Stimulated activated CD4-positive, alpha-beta T cell treated with anti-CD3 and anti-CD28 coated beads, Interleukin-1b, Interleukin-23, amount 100 ng/mL, for 48 hours (primary cell): ENCODE measurements around the gene TLE3.
"Not testable (repeated sequence)": the region's sequence is repeated elsewhere in the genome, so short reads cannot be mapped to it uniquely, and the experiment has no call there.

ENCODE experiments used
- DNase-seq: peaks from one replicate; pipeline ENCODE4 v3.0.0-alpha.2; 2020

The TLE3 gene

DNA sequence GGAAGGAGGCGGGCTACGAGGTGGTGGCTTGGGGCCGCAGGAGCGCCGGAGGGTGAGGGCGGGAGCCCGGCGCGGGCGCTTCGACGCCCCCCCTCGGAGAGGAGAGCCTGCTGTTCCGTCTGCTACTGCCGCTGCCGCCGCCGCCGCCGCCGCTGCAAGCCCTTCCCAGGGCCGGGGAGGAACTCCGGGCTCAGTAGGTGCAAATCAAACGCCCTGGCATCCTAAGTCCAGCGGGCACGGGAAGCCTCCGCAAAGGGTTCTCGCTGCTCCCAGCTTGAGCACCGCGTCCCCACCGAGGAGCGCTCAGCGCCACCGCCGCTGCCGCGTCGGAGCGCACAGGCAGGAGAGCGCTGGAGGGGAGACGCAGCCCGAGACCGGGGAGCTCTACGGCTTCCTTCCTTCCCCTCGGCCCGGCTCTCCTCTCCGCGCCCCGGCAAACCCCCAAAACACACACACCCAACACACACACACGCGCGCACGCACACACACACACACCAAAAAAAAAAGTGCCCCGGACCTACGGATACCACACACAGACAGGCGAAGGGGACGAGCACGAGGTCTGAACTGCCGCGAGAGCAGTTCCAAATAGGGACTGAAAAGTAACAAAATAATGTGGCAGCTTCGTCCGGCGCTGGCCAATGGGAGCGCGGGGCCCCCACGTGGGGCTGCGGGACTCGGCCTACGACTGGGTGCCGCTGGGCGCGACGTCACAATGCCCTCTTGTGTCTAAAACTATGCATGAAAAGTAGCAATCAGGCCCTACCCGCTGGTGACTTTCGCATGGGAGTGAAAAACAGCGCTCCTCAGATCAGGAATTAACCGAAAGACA is at the start of gene TLE3:
Gene TLE3 (minus strand): TSS at position 597 of the 832 bp plus-strand sequence. CDS start 1,119 bp downstream, outside the sequence.
- DNase-seq, result peak; percentile 98

DNA sequence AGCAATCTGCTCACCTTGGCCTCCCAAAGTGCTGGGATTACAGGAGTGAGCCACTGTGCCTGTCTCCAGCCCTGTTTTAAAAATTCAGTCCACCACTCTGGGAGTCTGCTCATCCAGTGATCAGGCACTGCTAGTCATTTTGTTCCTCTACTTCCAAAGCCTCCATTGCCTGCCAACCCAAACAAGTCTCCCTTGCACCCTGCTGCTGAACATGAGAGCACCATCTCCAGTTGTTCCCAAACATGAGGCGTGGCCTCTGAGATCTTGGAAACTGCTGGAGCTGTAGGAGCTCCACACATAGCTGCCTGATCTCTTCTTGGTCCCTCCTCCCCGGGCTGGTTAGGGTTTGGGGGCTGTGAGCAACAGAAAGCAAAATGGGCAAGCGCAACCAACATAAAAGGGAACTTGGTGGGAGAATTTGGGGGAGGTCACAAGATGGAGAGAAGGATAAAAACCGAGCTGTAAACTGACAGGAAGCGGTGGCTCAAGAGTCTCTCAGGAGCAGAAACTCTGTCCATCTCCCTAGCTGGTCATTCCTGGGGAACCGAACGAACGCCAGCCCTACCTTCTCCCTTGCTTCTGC is 49.6 kb upstream of the TLE3 start:
- DNase-seq, result no peak

DNA sequence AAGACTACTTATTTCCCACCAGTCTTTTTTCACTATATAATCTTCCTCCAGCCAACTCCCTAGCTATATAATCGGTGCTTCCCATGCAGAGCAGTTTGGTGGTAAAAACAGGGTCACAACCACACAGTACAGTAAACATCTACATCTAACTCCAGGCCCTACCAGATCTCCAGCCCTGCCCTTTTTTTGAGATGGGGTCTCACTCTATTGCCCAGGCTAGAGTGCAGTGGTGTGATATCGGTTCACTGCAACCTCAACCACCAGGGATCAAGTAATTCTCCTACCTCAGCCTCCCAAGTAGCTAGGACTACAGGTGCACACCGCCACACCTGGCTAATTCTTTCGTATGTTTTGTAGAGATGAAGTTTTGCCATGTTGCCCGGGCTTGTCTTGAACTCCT is 49.1 kb upstream of the TLE3 start:
- DNase-seq, result no peak

DNA sequence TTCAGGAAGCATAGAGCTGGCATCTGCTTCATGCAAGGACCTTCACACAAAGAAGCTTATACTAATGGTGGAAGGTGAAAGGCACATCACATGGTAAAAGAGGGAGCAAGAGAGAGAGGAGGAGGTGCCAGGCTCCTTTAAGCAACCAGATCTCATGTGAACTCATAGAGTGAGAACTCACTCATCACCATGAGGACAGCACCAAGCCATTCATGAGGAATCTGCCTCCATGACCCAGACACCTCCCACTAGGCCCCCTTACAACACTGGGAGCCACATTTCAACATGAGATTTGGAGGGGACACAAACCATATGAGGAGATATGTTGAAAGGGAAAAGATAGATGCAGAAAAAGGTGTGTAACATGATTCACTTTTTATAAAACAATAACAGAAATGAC is 48.4 kb upstream of the TLE3 start:
- DNase-seq, result no peak

DNA sequence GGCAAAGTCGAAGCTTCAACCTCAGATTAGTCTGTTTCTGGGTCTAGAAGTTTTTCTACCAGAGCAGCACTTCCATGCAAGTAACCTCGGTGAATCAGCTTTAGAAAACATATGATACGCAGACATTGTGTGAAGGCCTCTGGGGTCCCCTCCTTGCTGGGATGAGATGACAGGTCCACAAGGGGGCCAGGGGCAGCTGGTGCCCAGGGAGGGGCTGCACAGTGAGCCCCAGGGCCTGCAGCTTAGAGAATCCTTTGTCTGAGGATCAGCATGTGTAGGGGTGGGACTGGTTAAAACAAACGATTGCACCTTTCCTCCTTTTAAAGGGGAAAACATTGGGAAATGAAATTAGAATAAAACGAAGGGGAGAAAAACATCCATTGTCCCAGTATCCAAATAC is 47.5 kb upstream of the TLE3 start:
- no peak for DNase-seq

DNA sequence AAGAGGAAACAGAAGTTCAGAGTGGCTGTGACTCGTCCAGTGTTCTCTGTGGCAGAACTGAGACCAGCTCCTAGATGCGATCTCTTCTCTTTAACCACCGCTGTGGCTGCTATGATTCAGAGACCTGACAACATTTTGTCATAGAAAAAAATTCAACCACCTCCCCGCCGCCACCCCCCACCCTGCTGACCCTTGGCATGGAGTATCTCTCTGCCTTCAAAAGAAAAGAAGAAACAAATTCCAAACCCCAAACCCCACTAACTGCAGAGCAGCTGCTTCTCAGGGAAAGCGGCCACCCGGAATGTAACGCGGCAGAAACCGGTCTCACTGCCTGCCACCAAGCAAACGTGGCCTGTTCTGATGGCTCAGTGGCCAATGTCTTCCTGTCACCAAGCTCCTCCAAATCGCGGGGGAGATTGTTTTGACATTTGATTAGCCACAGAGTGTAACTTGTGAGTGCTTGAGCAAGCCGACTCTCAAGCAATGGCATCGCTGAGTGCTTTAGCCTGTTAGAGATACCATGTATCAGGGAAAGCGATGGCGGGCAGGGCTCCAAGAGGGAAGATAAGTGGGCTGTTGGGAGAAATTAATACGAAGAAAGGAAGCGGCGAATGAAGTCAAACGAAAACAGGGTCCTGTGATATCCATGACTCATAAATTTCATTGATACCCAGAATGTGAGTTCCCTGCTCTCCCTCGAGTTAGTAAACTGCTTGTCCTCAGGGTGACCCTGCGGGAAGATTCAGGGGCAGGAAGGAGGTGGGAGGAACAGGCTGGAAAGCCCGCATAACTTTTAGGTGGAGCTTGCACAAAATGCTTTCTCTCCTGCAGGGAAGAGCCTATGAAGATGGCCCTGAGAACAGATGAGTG is 44.8 kb upstream of the TLE3 start:
- peak; percentile 66 for DNase-seq

DNA sequence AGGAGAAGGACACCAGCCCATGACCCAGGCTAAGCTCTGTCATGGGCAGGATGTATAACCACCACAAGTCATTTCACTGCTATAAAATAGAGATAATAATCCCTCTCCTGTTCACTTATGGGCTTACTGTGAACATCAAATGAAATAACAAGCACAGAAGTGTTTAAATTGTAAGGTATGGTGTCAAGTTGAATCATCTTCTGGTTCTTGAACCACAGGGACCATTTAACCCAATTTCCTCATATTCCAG is 44.3 kb upstream of the TLE3 start:
- no peak for DNase-seq

DNA sequence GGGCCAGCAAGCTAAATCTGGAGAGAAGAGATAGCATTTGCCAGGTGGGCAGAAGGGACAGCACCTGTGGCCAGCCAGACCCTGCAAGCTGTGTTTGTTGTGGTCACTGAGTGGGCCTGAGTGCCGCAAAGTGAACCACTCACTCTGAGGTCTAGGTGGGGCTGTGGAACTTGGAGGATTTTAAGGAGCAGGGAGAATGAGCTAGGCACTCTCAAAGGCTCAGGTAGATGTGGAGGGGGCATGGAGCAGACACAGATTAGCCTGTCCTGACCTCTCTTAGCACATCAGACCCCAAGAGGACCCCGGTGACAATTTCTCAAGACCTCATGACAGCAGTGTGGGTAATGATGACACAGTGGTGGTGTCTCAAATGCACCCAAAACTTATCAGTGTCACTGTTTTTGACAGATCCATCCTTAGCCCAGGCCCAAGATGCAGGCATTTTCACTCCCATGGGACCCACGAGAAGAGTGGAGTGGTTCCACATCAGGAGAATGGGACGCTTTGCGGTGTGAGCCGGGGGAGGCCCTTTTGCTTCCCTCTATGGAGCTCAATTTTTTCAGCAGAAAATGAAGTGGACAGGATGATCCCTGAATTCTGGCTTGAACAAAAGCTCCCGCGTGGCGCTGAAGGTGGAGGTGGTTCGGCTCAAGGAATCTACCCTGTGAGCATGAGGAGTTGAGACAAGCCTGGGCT is 43.8 kb upstream of the TLE3 start:
- no peak for DNase-seq

DNA sequence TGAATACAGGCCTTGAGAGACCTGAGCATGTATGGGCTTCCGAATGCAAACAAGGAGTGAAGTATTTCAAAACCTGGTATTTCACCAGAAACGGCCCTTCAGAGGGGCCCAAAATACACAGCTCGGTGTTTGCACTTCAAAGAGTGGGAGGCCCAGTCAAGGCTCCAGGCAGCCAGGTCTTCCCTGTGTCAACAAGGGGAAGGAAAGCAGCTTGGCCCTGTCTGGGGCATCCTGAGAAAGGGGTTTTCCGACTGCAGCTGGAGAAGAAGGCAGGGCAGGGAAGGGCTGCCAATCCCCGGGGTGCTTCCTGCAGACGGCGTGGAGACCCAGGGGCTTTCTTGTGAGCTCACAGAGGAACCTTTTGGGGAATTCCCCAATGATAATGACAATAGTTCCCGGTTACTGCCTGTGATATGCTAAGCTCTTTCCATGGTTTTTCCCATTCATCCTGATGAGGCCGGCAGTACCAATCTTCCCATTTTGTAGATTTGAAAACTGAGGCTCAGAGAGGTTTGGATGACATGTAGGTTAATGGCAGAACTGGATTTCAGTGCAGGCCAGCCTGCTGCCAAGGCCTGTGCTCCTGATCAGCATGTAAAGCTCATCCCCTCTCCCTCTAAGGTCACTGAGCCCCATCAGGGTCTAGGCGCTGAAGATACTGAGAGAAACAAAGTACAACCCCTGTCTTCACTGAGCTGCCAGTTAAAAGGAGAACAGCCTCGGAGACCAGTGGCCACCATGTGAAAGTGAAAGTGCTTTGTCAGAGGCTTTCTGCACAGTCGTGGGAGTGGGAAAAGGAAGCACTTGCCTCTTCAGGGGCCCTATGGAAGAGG is 43.0 kb upstream of the TLE3 start:
- DNase-seq, result peak; percentile 8

DNA sequence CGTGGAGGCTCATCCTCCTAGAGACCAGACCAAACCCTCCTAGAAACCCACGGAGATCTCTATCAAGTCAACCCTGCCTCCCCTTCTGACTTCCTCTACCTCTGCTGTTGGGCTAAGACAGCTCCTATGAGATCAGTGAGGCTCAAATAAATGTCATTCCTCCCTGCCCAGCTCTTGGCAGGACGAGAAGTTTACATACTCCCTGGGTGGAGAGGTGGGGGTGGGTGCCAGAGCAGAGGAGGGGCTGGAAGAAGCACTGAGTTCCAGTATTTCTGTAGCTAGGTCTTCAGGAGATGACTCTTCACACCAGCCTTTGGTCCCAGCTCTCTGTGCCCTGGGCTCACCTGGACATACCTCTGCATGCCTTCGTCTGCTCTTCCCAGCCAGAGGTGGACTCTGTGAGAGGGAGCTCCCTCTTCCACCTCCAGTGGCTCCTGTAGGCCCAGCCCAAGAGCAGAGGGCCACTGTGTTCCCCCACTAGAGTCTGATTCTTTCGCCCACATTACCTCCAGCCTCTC is 42.4 kb upstream of the TLE3 start:
- DNase-seq, result no peak

DNA sequence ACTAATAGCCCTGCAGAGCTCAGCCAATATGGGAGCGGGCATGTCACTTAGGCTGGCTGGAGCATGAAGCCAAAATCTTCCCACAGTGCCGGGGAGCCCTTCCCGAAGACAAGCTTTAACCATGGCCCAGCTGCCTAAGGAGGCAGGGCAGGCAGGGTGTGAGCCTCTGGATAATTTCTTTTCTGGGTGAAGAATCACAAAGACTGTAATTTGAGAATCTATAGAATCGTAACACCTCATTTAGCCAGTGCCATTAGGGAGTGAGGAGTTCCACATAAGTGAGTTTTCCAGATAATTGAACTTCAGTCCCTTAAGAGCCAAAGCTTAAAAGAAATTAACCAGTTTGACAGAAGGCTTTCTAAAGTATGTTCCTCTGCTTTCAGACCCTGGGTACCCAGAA is 40.2 kb upstream of the TLE3 start:
- no peak for DNase-seq

DNA sequence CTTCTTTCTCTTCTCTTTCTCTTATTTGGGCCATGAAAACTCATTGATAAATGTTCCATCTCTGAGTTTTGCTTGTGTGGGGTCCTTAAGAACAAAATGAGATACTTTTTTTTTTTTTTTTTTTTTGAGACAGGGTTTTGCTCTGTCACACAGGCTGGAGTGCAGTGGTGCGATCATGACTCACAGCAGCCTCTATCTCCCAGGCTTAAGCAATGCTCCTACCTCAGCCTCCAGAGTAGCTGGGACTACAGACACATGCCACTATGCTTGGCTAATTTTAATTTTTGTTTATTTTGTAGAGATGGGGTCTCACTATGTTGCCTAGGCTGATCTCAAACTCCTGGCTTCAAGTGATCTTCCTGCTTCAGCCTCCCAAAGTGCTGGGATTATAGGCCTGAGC is 39.3 kb upstream of the TLE3 start:
- DNase-seq, result not testable (repeated sequence)

DNA sequence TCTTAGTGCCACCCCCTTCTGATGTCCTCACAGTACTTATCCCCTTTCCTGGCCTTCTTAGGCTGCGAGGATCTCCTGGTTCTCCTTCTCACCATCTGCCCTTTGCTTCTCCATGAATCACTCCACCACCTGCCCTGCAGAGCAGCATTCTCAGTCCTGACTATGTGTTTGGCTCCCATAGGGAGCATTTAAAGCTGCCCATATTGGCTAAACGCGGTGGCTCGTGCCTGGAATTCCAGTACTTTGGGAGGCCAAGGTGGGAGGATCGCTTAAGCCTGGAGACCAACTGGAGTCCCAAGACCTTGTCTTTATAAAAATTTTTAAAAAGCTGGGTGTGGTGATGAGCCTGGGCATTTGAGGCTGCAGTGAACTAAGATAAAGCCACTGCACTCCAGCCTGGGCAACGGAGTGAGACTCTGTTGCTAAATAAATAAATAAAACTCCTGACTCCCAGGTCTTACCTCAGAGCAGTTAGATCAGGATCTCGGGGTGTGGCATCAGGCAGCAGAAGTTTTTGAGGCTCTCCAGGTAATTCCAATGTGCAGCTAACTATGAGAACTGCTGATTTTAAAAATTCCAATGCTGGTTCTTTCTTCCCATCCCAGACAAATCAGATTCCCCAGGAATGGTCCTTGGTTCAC is 36.2 kb upstream of the TLE3 start:
- DNase-seq, result no peak

DNA sequence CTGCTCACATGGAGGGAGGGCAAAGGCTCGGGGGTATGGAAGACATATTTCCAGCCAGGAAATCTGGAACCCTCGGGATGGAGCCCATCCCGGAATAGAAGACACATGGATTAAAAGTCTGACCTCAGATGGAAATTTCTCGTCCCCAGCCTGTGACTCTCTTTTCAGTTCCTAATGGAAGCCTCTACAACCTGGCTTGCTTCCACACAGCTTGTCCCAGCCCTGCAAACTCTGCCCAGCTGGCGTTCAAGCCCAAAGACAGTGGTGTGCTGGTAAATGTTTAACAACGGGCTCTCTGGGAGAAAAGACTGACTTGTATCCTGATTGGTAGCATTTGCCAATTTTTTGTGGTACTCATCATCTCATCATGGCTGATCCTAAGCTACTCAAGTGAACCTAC is 35.6 kb upstream of the TLE3 start:
- DNase-seq, result no peak

DNA sequence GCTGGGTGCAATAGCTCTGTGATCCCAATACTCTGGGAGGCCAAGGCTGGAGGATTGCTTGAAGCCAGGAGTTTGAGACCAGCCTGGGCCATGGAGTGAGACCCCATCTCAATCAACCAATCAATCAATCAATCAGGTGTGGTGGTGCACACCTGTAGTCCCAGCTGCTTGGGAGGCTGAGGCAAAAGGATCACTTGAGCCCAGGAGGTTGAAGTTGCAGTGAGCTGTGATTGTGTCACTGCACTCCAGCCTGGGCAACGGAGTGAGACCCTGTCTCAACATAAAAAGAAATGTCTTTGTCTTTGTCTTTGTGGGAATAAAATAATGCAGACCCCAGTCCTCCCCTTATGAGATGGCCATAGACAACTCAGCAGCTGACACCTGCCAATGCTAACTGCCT is 34.9 kb upstream of the TLE3 start:
- DNase-seq, result no peak

DNA sequence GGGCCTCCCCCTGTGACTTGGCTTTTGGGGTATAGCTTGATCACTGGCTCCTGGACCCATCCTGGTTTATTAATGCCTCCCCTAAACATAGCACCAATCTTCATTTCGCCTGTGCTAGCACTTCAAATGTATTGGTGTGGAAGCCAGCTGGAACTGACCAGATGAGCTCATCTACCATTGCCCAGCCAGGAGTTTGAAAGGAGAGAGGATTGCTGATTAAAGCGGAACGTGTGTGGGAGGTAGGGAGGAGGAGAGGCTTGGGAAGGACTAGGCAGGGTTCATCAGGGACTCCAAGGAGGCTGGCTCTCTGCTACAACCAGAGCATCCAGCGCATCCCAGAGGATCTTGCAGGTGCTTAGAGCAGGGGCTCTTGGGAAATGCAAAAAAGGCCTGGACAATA is 34.4 kb upstream of the TLE3 start:
- DNase-seq, result no peak

DNA sequence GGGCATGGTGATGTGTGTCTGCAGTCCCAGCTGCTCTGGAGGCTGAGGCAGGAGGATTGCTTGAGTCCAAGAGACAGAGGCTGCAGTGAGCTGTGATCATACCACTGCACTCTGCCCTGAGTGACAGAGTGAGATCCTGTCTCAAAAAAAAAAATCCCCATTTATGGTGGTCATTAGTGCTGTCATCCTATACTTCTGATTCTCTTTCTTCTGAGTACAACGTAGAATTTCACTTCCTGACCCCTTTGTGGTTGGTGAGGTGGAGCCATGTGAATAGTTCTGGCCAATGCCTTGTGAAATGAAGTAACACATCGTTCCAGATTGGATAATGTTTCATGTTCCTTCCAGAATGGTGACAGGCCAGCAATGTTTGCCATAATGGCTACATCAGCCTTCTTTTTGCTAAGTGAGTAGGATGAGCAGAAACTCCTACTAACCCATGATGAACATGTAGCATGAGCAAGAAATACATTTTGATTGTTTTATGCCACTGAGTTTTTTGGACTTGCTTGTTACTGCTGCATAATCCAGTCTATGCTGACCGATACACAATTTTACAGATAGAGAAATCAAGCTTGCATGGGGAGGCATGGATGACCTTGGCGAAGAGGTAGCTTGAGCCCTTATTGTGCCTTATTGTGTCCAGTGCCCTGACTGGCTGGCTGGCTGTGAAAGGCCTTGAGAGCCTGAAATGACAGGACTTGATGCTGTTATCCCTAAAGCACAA is 30.9 kb upstream of the TLE3 start:
- DNase-seq, result no peak

DNA sequence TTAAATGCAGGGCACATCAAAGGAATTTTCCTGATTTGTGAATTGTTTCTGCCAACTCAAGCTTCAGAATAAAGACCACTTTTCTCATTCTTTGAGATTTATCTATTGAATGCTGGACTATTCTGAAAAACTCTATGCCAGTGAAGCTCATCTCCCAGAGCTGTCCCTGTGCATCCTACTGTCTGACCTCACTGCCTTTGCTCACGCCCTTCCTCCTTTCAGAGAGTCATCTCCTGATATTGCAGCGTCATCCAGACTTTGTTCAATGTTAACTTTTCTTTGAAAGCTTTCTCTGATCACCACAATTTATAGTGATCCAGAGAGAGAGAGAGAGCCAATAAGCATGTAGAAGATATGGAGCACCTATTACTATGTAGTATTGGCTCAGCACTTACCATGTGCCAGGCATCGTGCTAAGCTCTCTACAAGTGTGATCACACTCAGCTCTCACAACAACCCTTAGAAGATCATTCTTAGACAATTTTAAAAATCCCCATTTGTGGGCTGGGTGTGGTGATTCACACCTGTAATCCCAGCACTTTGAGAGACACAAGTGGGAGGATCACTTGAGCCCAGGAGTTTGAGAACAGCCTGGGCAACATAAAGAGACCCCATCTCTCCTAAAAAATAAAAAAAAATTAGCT is 30.2 kb upstream of the TLE3 start:
- no peak for DNase-seq

DNA sequence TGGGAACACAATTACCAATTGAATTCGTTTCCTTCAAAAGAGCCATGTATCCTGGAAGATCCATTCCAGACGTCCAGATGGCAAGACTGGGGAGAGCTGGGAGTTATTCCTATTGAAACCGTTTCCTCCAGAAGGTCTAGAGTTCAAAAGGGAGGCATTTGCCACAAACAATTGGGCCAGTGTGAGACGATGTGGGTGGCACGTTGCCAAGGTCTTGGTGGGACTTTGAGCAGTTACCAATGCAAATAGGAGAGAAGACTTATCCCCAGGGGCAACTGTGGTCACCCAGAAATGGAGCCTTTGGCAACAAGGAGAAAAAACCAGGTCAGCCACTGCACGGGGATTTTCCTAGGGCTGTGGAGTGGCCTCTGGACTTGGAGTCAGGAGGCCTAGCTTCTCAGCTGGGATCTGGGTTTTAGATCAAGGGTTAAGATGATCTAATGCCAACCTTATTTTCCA is 29.6 kb upstream of the TLE3 start:
- DNase-seq, result no peak

DNA sequence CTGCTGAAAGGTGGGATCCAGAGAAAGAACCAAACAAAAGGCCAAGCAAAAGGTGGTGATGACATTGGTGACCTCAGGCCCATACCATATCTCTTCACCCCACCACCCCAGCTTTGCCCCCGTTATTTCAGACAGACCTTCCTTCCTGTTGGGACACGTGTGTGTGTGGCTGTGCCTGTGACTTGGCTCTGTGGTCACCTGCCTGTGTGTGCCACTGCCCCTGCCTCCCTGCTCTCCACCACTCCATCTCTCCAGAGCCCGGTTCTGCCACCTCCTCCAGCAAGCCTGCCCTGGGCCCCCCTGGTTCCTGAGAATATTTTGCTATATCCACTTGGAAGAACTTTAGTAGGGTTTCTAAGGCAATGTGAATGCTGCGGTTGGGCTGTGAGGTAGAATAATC is 28.6 kb upstream of the TLE3 start:
- no peak for DNase-seq
